Measurements from ENCODE around the gene LSAMP.

Gene LSAMP

GRCh38 chr3:116097226-116097625 lies 348.1 kb downstream of the LSAMP start:
- Histone ChIP-seq H4K20me1 (ENCODE audit: insufficient read depth, low read length, poor library complexity, severe bottlenecking) (no peaks in the 10 kb centered on the region), H3K4me2 (ENCODE audit: low read depth, low read length, poor library complexity, severe bottlenecking) (no peak overlapping the region), H3K79me2 (ENCODE audit: insufficient read depth, low read length) (no peaks in the 10 kb centered on the region), H3K27me3 (ENCODE audit: insufficient read depth, low read length, poor library complexity, severe bottlenecking) (no peaks in the 10 kb centered on the region), H3K9ac (ENCODE audit: low read depth, low read length, poor library complexity, severe bottlenecking) (no peak overlapping the region), H3K4me1 (ENCODE audit: insufficient read depth, low read length, poor library complexity, severe bottlenecking) (no peaks in the 10 kb centered on the region), H3K36me3 (ENCODE audit: insufficient read depth, low read length) (no peaks in the 10 kb centered on the region), H3K9me3 (ENCODE audit: insufficient read depth, low read depth, low read length) (no peaks in the 10 kb centered on the region), H2AFZ (ENCODE audit: low read length) (no peak overlapping the region), H3K4me3 (ENCODE audit: low read length, poor library complexity, severe bottlenecking) (no peak overlapping the region), H3K9me2 (replicated peaks; ENCODE audit: low read depth, low read length) (no peaks in the 10 kb centered on the region), H3F3A (ENCODE audit: low read depth) (no peaks in the 10 kb centered on the region)
- TF ChIP-seq EZH2phosphoT487 (IDR thresholded peaks at IDR 0.05; ENCODE audit: borderline replicate concordance) (no peak), CTCF (conservative IDR thresholded peaks at IDR 0.05; ENCODE audit: low read length) (no peak)

DNA sequence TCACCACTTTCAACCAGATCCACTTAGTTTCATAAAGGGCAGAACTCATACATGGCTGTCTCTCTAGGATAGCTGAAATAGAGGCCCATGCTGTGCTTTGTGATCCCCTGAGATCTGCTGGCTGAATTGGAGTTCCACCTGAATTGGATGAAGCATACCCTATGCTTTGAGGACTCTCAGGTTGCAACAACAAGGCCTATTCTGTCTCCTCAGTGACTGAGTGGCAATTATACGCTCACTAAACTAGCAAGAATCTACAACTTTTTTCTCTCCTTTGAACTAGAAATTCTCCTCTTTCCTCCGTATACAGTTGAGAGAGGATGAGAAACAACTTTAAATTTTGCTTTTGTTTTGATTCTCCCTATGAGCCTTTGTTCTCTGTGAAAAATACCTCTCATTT lies 348.7 kb downstream of the LSAMP start:
- Histone ChIP-seq H3K9me2 (replicated peaks; ENCODE audit: low read depth, low read length) (no peaks in the 10 kb centered on the region), H3K36me3 (ENCODE audit: insufficient read depth, low read length) (no peaks in the 10 kb centered on the region), H3K4me2 (ENCODE audit: low read depth, low read length, poor library complexity, severe bottlenecking) (no peak overlapping the region), H4K20me1 (ENCODE audit: insufficient read depth, low read length, poor library complexity, severe bottlenecking) (no peaks in the 10 kb centered on the region), H3K9me3 (ENCODE audit: insufficient read depth, low read depth, low read length) (no peaks in the 10 kb centered on the region), H3K4me1 (ENCODE audit: insufficient read depth, low read length, poor library complexity, severe bottlenecking) (no peaks in the 10 kb centered on the region), H3K4me3 (ENCODE audit: low read length, poor library complexity, severe bottlenecking) (no peak overlapping the region), H3F3A (ENCODE audit: low read depth) (no peaks in the 10 kb centered on the region), H3K27me3 (ENCODE audit: insufficient read depth, low read length, poor library complexity, severe bottlenecking) (no peaks in the 10 kb centered on the region), H3K9ac (ENCODE audit: low read depth, low read length, poor library complexity, severe bottlenecking) (no peak overlapping the region), H2AFZ (ENCODE audit: low read length) (no peak overlapping the region), H3K79me2 (ENCODE audit: insufficient read depth, low read length) (no peaks in the 10 kb centered on the region)
- TF ChIP-seq CTCF (conservative IDR thresholded peaks at IDR 0.05; ENCODE audit: low read length) (no peak), EZH2phosphoT487 (IDR thresholded peaks at IDR 0.05; ENCODE audit: borderline replicate concordance) (no peak)

DNA sequence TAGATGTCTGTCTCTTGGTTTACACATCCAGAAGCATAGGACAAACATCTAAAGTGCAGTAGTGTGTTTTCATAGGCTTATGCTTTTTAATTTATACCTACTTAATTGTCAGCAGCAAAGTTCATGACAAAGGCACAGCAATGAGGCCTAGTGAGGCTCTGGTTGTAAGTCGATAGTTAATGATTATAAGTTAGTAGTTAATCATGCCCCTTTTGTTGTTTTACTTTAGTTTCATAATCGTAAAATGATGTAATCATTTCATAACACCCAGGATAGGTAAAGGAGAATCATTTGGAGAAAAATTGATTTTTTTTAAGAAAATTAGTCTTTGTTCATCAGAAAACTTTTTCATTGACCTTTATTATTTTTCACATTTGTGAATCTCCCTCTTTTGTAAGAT lies 351.9 kb downstream of the LSAMP start:
- no peak overlapping the region for H3K9ac ChIP-seq (ENCODE audit: low read depth, low read length, poor library complexity, severe bottlenecking)
- TF ChIP-seq CTCF (conservative IDR thresholded peaks at IDR 0.05; ENCODE audit: low read length) (no peak), EZH2phosphoT487 (IDR thresholded peaks at IDR 0.05; ENCODE audit: borderline replicate concordance) (no peak)
- no peaks in the 10 kb centered on the region for H3K9me2 ChIP-seq (replicated peaks; ENCODE audit: low read depth, low read length)
- H3F3A ChIP-seq (ENCODE audit: low read depth) = no peaks in the 10 kb centered on the region
- no peak overlapping the region for H3K4me3 ChIP-seq (ENCODE audit: low read length, poor library complexity, severe bottlenecking)
- H3K27me3 ChIP-seq (ENCODE audit: insufficient read depth, low read length, poor library complexity, severe bottlenecking) = no peaks in the 10 kb centered on the region
- no peaks in the 10 kb centered on the region for H3K9me3 ChIP-seq (ENCODE audit: insufficient read depth, low read depth, low read length)
- no peaks in the 10 kb centered on the region for H3K36me3 ChIP-seq (ENCODE audit: insufficient read depth, low read length)
- H3K4me1 ChIP-seq (ENCODE audit: insufficient read depth, low read length, poor library complexity, severe bottlenecking) = no peaks in the 10 kb centered on the region
- no peaks in the 10 kb centered on the region for H4K20me1 ChIP-seq (ENCODE audit: insufficient read depth, low read length, poor library complexity, severe bottlenecking)
- no peak overlapping the region for H3K4me2 ChIP-seq (ENCODE audit: low read depth, low read length, poor library complexity, severe bottlenecking)
- H3K79me2 ChIP-seq (ENCODE audit: insufficient read depth, low read length) = no peaks in the 10 kb centered on the region
- H2AFZ ChIP-seq (ENCODE audit: low read length) = no peak overlapping the region
